ENCODE results near the gene SNAPC5. TPM values are rescaled to one million over a fixed set of nuclear protein-coding genes. Genes with fewer than 3 reads are reported as not detected.

The SNAPC5 gene
- total RNA-seq, result 10 to 100 TPM; 23.6 to 27.0 TPM

- peaks cover 5% of the 10 kb centered on the region for H3K4me1 ChIP-seq (replicated peaks)
- intact Hi-C loops (cut with DNase I), result loop anchor here (1.0 kb wide), 1 partner anchor 110 kb away; no protein-coding TSS in a partner anchor
Observed at GRCh38 chr15:66497502-66498455, at the start of gene SNAPC5. TSS of gene SNAPC5 (minus strand) at chr15:66497762. CDS start at chr15:66497731, 31 bp downstream.

GRCh38 chr15:66545255-66545654 lies 47.7 kb upstream of the SNAPC5 start:
- no peaks in the 10 kb centered on the region for H3K27me3 ChIP-seq (replicated peaks; ENCODE audit: insufficient read depth)
- TF ChIP-seq POLR2AphosphoS5 (IDR thresholded peaks at IDR 0.05) (no peak), CTCF (IDR thresholded peaks at IDR 0.05) (no peak), POLR2A (IDR thresholded peaks at IDR 0.05) (no peak)

More at GRCh38 chr15:66497502-66498455, at the start of gene SNAPC5:
- H3K4me3 ChIP-seq, result peak within 1 kb of the TSS; percentile 84 to 88
- DNase-seq (ENCODE audit: low spot score), result peak; percentile 95
- 8% methylated on average over 43 of the region's 43 CpGs for WGBS
- peak within 1 kb of the TSS; percentile 77 to 81 for H3K27ac ChIP-seq
- H3K36me3 ChIP-seq, result peaks cover 19 to 24% of the 10 kb centered on the region in 2 donors
- H3K27me3 ChIP-seq (replicated peaks; ENCODE audit: insufficient read depth), result no peaks in the 10 kb centered on the region
- peak; percentile 98 for TF ChIP-seq POLR2AphosphoS5 (IDR thresholded peaks at IDR 0.05)
- peak; percentile 68 for TF ChIP-seq POLR2A (IDR thresholded peaks at IDR 0.05)
- peak; percentile 98 to 99 (median 99) for TF ChIP-seq CTCF (IDR thresholded peaks at IDR 0.05)
- H3K9me3 ChIP-seq, result no peaks in the 10 kb centered on the region

GRCh38 chr15:66542896-66543295 lies 45.3 kb upstream of the SNAPC5 start:
- TF ChIP-seq POLR2AphosphoS5 (IDR thresholded peaks at IDR 0.05) (no peak), CTCF (IDR thresholded peaks at IDR 0.05) (no peak), POLR2A (IDR thresholded peaks at IDR 0.05) (no peak)
- no peaks in the 10 kb centered on the region for H3K36me3 ChIP-seq
- intact Hi-C loops (cut with DNase I), result no loop called here
- DNase-seq (ENCODE audit: low spot score), result no peak
- no peak overlapping the region for H3K27ac ChIP-seq
- no peaks in the 10 kb centered on the region for H3K27me3 ChIP-seq (replicated peaks; ENCODE audit: insufficient read depth)
- H3K4me3 ChIP-seq, result no peak overlapping the region
- H3K9me3 ChIP-seq, result no peaks in the 10 kb centered on the region
- 98% methylated on average over 4 of the region's 4 CpGs for WGBS
- H3K4me1 ChIP-seq (replicated peaks), result no peaks in the 10 kb centered on the region

More at GRCh38 chr15:66545255-66545654, 47.7 kb upstream of the SNAPC5 start:
- no peaks in the 10 kb centered on the region for H3K4me1 ChIP-seq (replicated peaks)
- no peak overlapping the region for H3K27ac ChIP-seq
- no peak overlapping the region for H3K4me3 ChIP-seq
- DNase-seq (ENCODE audit: low spot score), result no peak
- no peaks in the 10 kb centered on the region for H3K36me3 ChIP-seq
- no peaks in the 10 kb centered on the region for H3K9me3 ChIP-seq
- WGBS, result 91% methylated on average over 1 of the region's 1 CpG
- intact Hi-C loops (cut with DNase I), result no loop called here

GRCh38 chr15:66535056-66535455 lies 37.5 kb upstream of the SNAPC5 start:
- 98% methylated on average over 9 of the region's 9 CpGs for WGBS
- intact Hi-C loops (cut with DNase I), result no loop called here
- TF ChIP-seq POLR2AphosphoS5 (IDR thresholded peaks at IDR 0.05) (no peak), CTCF (IDR thresholded peaks at IDR 0.05) (no peak), POLR2A (IDR thresholded peaks at IDR 0.05) (no peak)

More at GRCh38 chr15:66535056-66535455, 37.5 kb upstream of the SNAPC5 start:
- Histone ChIP-seq H3K36me3 (no peaks in the 10 kb centered on the region), H3K27me3 (replicated peaks; ENCODE audit: insufficient read depth) (no peaks in the 10 kb centered on the region), H3K27ac (no peak overlapping the region), H3K9me3 (no peaks in the 10 kb centered on the region), H3K4me3 (no peak overlapping the region), H3K4me1 (replicated peaks) (no peaks in the 10 kb centered on the region)
- no peak for DNase-seq (ENCODE audit: low spot score)

Measured in prostate gland (tissue), 2 donors.